ENCODE results near the gene IRGC. TPM values are rescaled to one million over a fixed set of nuclear protein-coding genes. Genes with fewer than 3 reads are reported as not detected.
A peak's percentile ranks its signal among the peaks of the same experiment; 100 is the strongest.
"Not testable (repeated sequence)": the region's sequence is repeated elsewhere in the genome, so short reads cannot be mapped to it uniquely, and the experiment has no call there.

IRGC gene
- total RNA-seq, 1 donor from 2014 or later = not detected

DNA sequence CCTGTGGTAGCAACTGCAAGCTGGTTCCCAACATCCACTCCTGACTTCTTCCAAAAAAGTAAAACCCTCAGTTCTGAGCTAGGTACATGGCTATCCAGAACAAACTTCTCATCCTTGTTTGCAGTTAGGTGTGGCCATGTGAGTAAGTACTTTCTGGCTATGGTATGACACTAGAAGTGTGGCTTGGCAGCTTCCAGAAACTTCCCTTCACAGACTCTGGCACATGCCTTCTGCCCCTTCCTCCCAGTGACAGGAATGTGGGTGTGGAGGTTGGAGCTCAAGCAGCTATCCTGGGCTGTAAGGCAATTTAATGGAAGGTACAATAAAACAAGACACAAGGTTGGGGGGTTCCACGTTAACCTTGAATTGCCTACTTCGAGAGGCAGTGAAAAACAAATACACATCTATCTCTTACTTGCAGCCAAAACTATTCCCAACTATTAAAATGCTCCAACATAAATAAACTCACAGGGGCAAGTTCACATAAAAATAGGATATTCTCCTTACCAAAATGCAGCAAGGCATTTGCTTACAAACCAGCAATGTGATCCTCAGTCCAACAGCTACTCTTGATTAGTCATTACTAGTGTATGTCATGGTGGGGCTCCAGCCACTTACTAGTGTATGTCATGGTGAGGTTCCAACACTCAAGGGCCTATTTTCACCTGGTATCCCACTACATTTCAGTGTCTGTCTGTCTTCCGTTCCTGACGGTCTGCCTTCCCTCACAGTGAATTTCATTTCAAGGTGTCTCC is 35.8 kb downstream of the IRGC start:
- no peak for FAIRE-seq
- no peak for DNase-seq (ENCODE audit: low spot score in 2 of 2)

GRCh38 chr19:43752287-43752875 is 36.5 kb downstream of the IRGC start:
- DNase-seq (ENCODE audit: low spot score in 2 of 2) (no peak), FAIRE-seq (no peak)

- DNase-seq (ENCODE audit: low spot score in 2 of 2) (peak in 1 of 2 donors; percentile 28), FAIRE-seq (no peak)
Measured at GRCh38 chr19:43754253-43754502, 38.3 kb downstream of the IRGC start.

DNA sequence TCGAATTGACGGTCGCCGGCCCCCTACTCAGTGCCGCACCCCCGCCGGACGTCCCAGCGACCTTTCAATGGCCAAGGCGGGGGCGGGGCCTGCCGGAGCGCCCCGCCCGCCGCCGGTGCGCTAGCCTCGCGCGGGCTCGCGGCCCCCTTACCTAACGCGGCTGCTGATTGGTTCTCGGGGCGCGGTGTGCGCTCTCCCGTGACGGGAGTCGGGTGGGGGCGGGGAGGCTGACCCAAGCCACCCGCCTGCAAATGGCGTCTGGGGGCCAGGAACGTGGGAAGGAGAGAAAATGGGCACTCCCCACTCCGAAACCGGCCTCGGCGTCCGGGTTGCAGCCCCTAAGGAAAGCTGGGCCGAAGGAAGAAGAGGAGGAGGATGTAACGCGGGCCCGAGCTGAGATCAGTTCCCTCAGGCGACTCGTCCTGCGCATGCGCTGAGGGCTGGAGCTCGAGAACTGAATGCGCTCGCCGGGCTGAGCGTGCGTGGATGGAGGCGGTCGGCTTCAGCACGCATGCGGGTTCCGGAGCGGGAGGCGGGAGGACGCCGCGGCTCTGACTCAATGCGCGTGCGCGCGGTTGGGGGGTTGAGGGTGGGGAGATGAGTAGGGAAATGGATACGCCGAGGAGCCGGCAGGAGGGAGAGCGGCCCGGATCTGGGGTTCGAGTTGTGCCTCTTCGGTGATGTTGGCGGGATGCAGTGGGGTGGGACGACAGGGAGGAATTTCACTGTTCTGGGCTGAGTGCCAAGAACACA is 38.8 kb downstream of the IRGC start, which contains the start of gene SMG9:
Gene SMG9, minus strand, starts transcription at position 460 of the 753 bp plus-strand sequence. CDS start 4,221 bp downstream, outside the sequence.
- FAIRE-seq (no peak), DNase-seq (ENCODE audit: low spot score in 2 of 2) (peak; percentile 93 to 95)

DNA sequence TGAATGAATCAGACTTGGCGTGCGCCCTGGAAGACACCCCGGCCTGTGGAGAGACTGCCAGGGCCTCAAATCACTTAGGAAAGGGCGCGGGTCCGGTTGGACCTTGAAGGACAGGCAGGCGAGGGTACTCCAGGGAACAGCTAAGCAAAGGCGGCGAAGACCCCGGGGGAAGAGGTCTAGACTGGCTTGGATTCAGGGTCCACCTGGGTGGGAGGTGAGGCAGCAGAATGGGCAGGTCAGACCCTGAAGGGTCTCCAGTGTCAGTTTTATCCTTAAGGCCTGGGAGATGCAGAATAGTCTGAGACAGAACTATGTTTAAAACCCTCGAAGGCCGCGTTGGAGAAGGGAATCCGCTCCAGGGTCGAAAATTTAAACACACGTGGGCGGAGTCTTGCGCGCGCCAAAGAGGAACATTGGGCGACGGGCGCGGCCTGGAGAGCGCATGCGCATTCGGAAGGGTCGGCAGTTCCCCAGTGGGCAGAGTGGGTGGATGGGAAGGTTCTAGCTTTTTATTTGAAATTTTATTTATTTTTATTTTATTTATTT is 39.5 kb downstream of the IRGC start:
- DNase-seq (ENCODE audit: low spot score in 2 of 2) (peak; percentile 74 to 76), FAIRE-seq (no peak)

DNA sequence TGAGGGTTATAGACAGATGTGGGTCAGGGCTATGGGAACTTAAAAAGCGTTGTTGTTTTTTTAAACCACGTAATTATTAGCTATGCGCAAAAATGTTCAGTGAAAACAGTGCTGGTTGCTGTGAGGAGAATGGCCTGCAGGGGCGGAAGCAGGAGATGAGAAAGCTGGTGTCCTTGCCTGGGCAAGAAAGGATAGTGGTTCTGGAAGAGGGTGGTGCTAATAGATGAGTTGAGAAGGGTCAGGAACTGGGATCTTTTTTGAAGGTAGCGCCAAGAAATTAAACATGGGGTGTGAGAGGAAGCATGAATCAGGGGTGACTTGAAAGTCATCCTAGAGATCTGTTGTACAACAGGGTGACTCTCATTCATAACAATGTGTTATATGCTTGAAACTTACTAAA is 43.6 kb downstream of the IRGC start:
- FAIRE-seq = no peak
- DNase-seq (ENCODE audit: low spot score in 2 of 2) = no peak

DNA sequence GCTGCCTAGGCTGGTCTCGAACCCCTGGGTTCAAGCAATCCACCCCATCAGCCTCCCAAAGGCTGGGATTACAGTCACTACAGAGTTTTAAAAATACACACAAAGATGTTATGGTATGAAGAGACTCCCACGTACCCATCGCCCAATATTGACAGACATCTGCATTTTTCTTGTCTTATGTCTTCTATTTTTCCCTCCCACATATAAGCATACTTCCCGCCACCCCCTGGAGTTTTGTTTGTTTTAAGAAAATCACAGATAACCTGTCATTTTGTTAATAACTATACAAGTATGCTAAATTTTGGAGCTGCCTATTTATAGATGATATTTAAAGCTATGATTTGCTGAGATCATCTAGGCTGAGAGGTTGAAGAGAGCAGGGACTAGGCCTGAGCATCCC is 45.1 kb downstream of the IRGC start:
- FAIRE-seq (no peak), DNase-seq (ENCODE audit: low spot score in 2 of 2) (no peak)

- FAIRE-seq = no peak
- DNase-seq (ENCODE audit: low spot score in 2 of 2) = no peak
Measured at GRCh38 chr19:43762814-43763213, 46.9 kb downstream of the IRGC start.

DNA sequence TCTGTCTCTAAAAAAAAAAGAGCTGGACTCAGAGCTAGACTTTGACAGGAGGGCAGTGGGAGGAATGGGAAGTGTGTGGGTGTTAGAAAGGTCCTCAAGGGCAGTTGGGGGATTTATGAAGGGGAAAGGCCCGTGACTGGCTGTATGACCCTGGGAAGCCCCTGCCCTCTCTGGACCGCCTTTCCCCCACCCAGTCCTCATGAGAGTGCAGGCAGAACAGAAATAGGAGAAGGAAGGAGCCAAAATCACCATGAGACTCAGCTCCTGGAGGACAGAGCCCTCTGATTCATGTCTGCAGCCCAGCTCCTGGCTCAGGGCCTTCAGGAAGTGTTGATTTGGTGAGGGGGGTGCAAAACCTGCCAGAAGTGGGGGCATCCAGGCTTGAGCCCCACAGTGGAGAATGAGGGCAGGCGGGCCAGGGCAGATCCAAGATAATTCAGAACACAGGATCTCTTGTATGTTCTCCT is 47.6 kb downstream of the IRGC start:
- DNase-seq (ENCODE audit: low spot score in 2 of 2) (no peak), FAIRE-seq (no peak)

GRCh38 chr19:43764684-43765083 is 48.8 kb downstream of the IRGC start:
- FAIRE-seq; DNase-seq (ENCODE audit: low spot score in 2 of 2): not testable (repeated sequence)

- FAIRE-seq (no peak), DNase-seq (ENCODE audit: low spot score in 2 of 2) (no peak)
Measured at GRCh38 chr19:43765109-43765876, 49.4 kb downstream of the IRGC start.

DNA sequence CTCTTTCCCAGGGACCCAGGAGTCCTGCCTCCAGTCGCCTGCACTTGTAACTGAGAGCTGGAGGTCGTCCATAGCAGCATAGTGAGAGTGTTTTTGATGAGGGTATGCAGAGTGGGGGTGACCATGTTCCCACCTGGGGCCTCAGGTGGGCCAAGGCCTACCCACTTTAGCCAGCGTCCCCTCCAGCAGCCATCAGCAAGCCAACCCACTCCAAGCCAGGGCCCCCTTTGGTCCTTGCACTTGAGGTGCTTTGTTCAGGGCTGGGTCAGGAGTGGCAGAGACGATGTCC is 50.8 kb downstream of the IRGC start:
- FAIRE-seq (no peak), DNase-seq (ENCODE audit: low spot score in 2 of 2) (no peak)

GRCh38 chr19:43767316-43767715 is 51.4 kb downstream of the IRGC start:
- no peak for DNase-seq (ENCODE audit: low spot score in 2 of 2)
- FAIRE-seq = no peak

- FAIRE-seq (no peak), DNase-seq (ENCODE audit: low spot score in 2 of 2) (no peak)
Measured at GRCh38 chr19:43767818-43768217, 51.9 kb downstream of the IRGC start.

- DNase-seq (ENCODE audit: low spot score in 2 of 2) (no peak), FAIRE-seq (no peak)
Measured at GRCh38 chr19:43768273-43769050, 52.6 kb downstream of the IRGC start.

DNA sequence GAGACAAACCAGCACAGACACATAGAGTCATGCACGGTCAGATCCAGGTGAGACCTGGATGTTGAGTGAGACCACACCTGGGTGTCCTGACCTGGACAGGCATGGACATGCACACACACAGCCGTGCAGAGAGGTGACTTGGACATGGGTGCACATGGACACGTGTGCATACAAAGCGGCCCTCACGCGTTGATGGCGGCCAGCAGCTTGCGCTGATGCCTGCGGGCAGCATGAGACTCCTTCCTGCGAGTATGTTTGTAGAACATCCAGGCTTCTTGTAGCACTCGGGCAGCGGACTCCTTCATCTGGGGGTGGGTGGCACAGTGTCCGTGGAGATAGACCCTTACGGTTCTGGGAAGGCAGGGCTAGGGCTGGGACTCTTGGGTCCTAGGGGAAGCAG is 53.4 kb downstream of the IRGC start:
- DNase-seq (ENCODE audit: low spot score in 2 of 2) (no peak), FAIRE-seq (no peak)

All from frontal cortex (tissue), 4 donors.